ENCODE data around the gene KHDRBS2. TPM values are rescaled to one million over a fixed set of nuclear protein-coding genes. Genes with fewer than 3 reads are reported as not detected.

Gene KHDRBS2
- total RNA-seq, 1 experiment from 2014 or later = not detected

DNA sequence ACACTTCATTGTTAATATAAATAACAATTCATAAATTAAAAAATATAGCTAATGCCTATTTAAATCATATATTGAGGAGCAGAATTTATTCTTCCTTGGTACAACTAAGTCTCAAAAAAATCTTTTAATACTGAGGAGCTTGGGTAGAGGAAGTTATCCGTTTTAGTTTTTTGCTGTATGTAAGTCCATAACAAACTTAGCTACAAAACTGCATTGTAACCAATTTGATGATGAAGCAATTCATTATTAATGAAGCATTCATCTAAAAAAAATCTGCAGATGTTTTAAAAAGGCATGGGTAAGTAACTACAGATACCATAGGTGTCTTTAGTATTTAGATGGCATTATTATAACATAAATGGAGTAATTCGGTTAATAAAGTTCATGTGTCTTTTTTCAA lies 1.3 kb downstream of the KHDRBS2 start:
- H3K36me3 ChIP-seq (ENCODE audit: low read depth) = no peaks in the 10 kb centered on the region
- no TSS peak for BruUV-seq (replicated peaks)
- TF ChIP-seq CTCF (conservative IDR thresholded peaks at IDR 0.05) (no peak), EZH2 (IDR thresholded peaks at IDR 0.05; ENCODE audit: low read depth) (no peak)
- no peaks in the 10 kb centered on the region for H4K20me1 ChIP-seq (ENCODE audit: insufficient read depth)
- POLR2A ChIA-PET (ENCODE audit: unreplicated experiment) = no interaction called here
- intact Hi-C loops (cut with micrococcal nuclease; ENCODE audit: unreplicated experiment) = loop anchor here (10.0 kb wide), 1 partner anchor 470 kb away; no protein-coding TSS in a partner anchor
- no peaks in the 10 kb centered on the region for H3K79me2 ChIP-seq (ENCODE audit: low read depth)
- H3F3A ChIP-seq (ENCODE audit: insufficient read depth, low read depth) = no peaks in the 10 kb centered on the region
- CTCF ChIA-PET = no interaction called here
- H2AFZ ChIP-seq = no peak overlapping the region
- H3K9me2 ChIP-seq (ENCODE audit: insufficient read depth) = no peaks in the 10 kb centered on the region; the same call in 1 of the 2 replicates
- H3K27me3 ChIP-seq (ENCODE audit: insufficient read depth, low read depth) = no peaks in the 10 kb centered on the region
- no peaks in the 10 kb centered on the region for H3K9me3 ChIP-seq (ENCODE audit: insufficient read depth, low read depth)
- H3K27ac ChIP-seq = no peak overlapping the region
- H3K4me3 ChIP-seq = no peak overlapping the region
- no peaks in the 10 kb centered on the region for H3K4me1 ChIP-seq (replicated peaks; ENCODE audit: insufficient read depth)
- no peak overlapping the region for H3K4me2 ChIP-seq
- DNase-seq = no peak

- Histone ChIP-seq H3K4me3 (no peak overlapping the region), H3K36me3 (ENCODE audit: low read depth) (no peaks in the 10 kb centered on the region), H2AFZ (no peak overlapping the region), H3K27ac (no peak overlapping the region), H3K9me3 (ENCODE audit: insufficient read depth, low read depth) (no peaks in the 10 kb centered on the region), H3K79me2 (ENCODE audit: low read depth) (no peaks in the 10 kb centered on the region), H3K4me1 (replicated peaks; ENCODE audit: insufficient read depth) (no peaks in the 10 kb centered on the region), H3K4me2 (no peak overlapping the region), H3K9me2 (ENCODE audit: insufficient read depth) (no peaks in the 10 kb centered on the region; the same call in 1 of the 2 replicates), H3K27me3 (ENCODE audit: insufficient read depth, low read depth) (no peaks in the 10 kb centered on the region), H3F3A (ENCODE audit: insufficient read depth, low read depth) (no peaks in the 10 kb centered on the region), H4K20me1 (ENCODE audit: insufficient read depth) (no peaks in the 10 kb centered on the region)
- intact Hi-C loops (cut with micrococcal nuclease; ENCODE audit: unreplicated experiment) = loop anchor here (10.0 kb wide), 1 partner anchor 469 kb away; no protein-coding TSS in a partner anchor
- POLR2A ChIA-PET (ENCODE audit: unreplicated experiment) = no interaction called here
- CTCF ChIA-PET = no interaction called here
- DNase-seq = no peak
- BruUV-seq (replicated peaks) = no TSS peak
- TF ChIP-seq CTCF (conservative IDR thresholded peaks at IDR 0.05) (peak; percentile 71), EZH2 (IDR thresholded peaks at IDR 0.05; ENCODE audit: low read depth) (no peak)
Measured at GRCh38 chr6:62283796-62284411, 2.1 kb downstream of the KHDRBS2 start.

DNA sequence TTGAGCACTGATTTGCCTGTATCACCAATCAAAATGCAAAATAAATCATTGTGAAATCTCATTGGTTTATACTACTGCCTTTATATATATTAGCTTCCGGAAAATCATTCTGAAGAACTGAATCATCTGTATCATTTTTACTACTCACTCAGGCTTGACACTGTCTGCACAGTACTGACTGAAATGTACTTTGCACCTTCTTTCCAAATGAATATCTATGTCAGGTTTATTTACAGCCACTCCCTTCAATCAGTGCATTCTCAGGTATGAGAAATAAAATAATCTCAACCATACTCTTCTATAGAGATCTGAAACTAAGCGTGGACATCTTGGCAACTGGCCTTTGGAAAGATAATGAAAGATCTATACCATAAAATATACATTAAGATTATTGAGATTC lies 2.7 kb downstream of the KHDRBS2 start:
- no peaks in the 10 kb centered on the region; the same call in 1 of the 2 replicates for H3K9me2 ChIP-seq (ENCODE audit: insufficient read depth)
- H3K36me3 ChIP-seq (ENCODE audit: low read depth) = no peaks in the 10 kb centered on the region
- no peaks in the 10 kb centered on the region for H3K9me3 ChIP-seq (ENCODE audit: insufficient read depth, low read depth)
- TF ChIP-seq EZH2 (IDR thresholded peaks at IDR 0.05; ENCODE audit: low read depth) = no peak
- no peak for TF ChIP-seq CTCF (conservative IDR thresholded peaks at IDR 0.05)
- no peak for DNase-seq
- no peaks in the 10 kb centered on the region for H4K20me1 ChIP-seq (ENCODE audit: insufficient read depth)
- no peaks in the 10 kb centered on the region for H3K27me3 ChIP-seq (ENCODE audit: insufficient read depth, low read depth)
- H3F3A ChIP-seq (ENCODE audit: insufficient read depth, low read depth) = no peaks in the 10 kb centered on the region
- CTCF ChIA-PET = no interaction called here
- no TSS peak for BruUV-seq (replicated peaks)
- intact Hi-C loops (cut with micrococcal nuclease; ENCODE audit: unreplicated experiment) = loop anchor here (10.0 kb wide), 1 partner anchor 469 kb away; no protein-coding TSS in a partner anchor
- no peaks in the 10 kb centered on the region for H3K79me2 ChIP-seq (ENCODE audit: low read depth)
- H3K4me3 ChIP-seq = no peak overlapping the region
- no peak overlapping the region for H2AFZ ChIP-seq
- H3K27ac ChIP-seq = no peak overlapping the region
- no peaks in the 10 kb centered on the region for H3K4me1 ChIP-seq (replicated peaks; ENCODE audit: insufficient read depth)
- no peak overlapping the region for H3K4me2 ChIP-seq
- POLR2A ChIA-PET (ENCODE audit: unreplicated experiment) = no interaction called here

Measured in PC-9 (cell line).